ACC112 (cell line): Measurements from ENCODE around the gene SUN5.
"Not testable (repeated sequence)": the region's sequence is repeated elsewhere in the genome, so short reads cannot be mapped to it uniquely, and the experiment has no call there.

Experiments
- H2AFZ ChIP-seq: fragments of 200-600 bp; sonication (generic); one replicate; pipeline ENCODE4 v1.6.0; 2017; ENCODE audit warnings: antibody characterized with exemption, low read length; ENCODE audit not compliant: unreplicated experiment
- H3K27ac ChIP-seq: fragments of 200-600 bp; sonication (generic); 2 replicates; pipeline ENCODE4 v1.5.1; 2014; ENCODE audit warnings: low read depth, mild to moderate bottlenecking, antibody characterized with exemption, low read length, moderate library complexity
- H3K27me3 ChIP-seq: fragments of 200-600 bp; sonication (generic); 2 replicates; pipeline ENCODE4 v1.6.1; 2014; ENCODE audit warnings: mild to moderate bottlenecking, antibody characterized with exemption, low read length, moderate library complexity, mixed read lengths; ENCODE audit not compliant: insufficient read depth
- H3K36me3 ChIP-seq: fragments of 200-600 bp; sonication (generic); 2 replicates; pipeline ENCODE4 v1.6.1; 2016; ENCODE audit warnings: mild to moderate bottlenecking, antibody characterized with exemption, low read length, moderate library complexity, mixed read lengths; ENCODE audit not compliant: insufficient read depth
- H3K4me1 ChIP-seq: fragments of 200-600 bp; sonication (generic); one replicate; pipeline ENCODE4 v1.6.1; 2016; ENCODE audit warnings: low read length, mixed read lengths; ENCODE audit not compliant: insufficient read depth, unreplicated experiment, control insufficient read depth
- H3K4me3 ChIP-seq: fragments of 200-600 bp; sonication (generic); 2 replicates; pipeline ENCODE4 v1.5.1; 2014; ENCODE audit warnings: mild to moderate bottlenecking, low read depth, low read length
- H3K79me2 ChIP-seq: fragments of 200-600 bp; sonication (generic); one replicate; pipeline ENCODE4 v1.6.0; 2016; ENCODE audit warnings: low read length; ENCODE audit not compliant: control insufficient read depth, unreplicated experiment, insufficient read depth

Gene SUN5

GRCh38 chr20:32980990-32981389, 23.2 kb downstream of the SUN5 start:
- H3K27ac ChIP-seq: no peak overlapping the region
- no peak overlapping the region for H3K4me3 ChIP-seq
- H3K36me3 ChIP-seq: no peaks in the 10 kb centered on the region
- peaks cover 30% of the 10 kb centered on the region; the same call in 1 of the 2 replicates for H3K27me3 ChIP-seq
- H3K4me1 ChIP-seq: no peaks in the 10 kb centered on the region
- no peaks in the 10 kb centered on the region for H3K79me2 ChIP-seq
- no peak overlapping the region for H2AFZ ChIP-seq

- no peak overlapping the region for H3K4me3 ChIP-seq
- no peaks in the 10 kb centered on the region for H3K36me3 ChIP-seq
- no peak overlapping the region for H2AFZ ChIP-seq
- no peak overlapping the region for H3K27ac ChIP-seq
- H3K4me1 ChIP-seq: no peaks in the 10 kb centered on the region
- H3K27me3 ChIP-seq: peaks cover 30% of the 10 kb centered on the region; the same call in 1 of the 2 replicates
- H3K79me2 ChIP-seq: no peaks in the 10 kb centered on the region
Observed at GRCh38 chr20:32980131-32980941, 23.9 kb downstream of the SUN5 start.

- Histone ChIP-seq H3K79me2 (no peaks in the 10 kb centered on the region), H3K27me3 (peaks cover 30% of the 10 kb centered on the region; the same call in 1 of the 2 replicates), H3K27ac (no peak overlapping the region), H2AFZ (no peak overlapping the region), H3K4me3 (no peak overlapping the region), H3K36me3 (no peaks in the 10 kb centered on the region), H3K4me1 (no peaks in the 10 kb centered on the region)
Observed at GRCh38 chr20:32979201-32979998, 24.8 kb downstream of the SUN5 start.

GRCh38 chr20:32978009-32978335, 26.3 kb downstream of the SUN5 start:
- H3K36me3 ChIP-seq: no peaks in the 10 kb centered on the region
- no peaks in the 10 kb centered on the region for H3K4me1 ChIP-seq
- no peak overlapping the region for H2AFZ ChIP-seq
- peaks cover 30% of the 10 kb centered on the region; the same call in 1 of the 2 replicates for H3K27me3 ChIP-seq
- no peaks in the 10 kb centered on the region for H3K79me2 ChIP-seq
- H3K27ac ChIP-seq: no peak overlapping the region
- H3K4me3 ChIP-seq: no peak overlapping the region

- no peaks in the 10 kb centered on the region for H3K79me2 ChIP-seq
- H2AFZ ChIP-seq: no peak overlapping the region
- no peak overlapping the region for H3K27ac ChIP-seq
- peaks cover 30% of the 10 kb centered on the region; the same call in 1 of the 2 replicates for H3K27me3 ChIP-seq
- no peaks in the 10 kb centered on the region for H3K4me1 ChIP-seq
- H3K4me3 ChIP-seq: no peak overlapping the region
- H3K36me3 ChIP-seq: no peaks in the 10 kb centered on the region
Observed at GRCh38 chr20:32977281-32978008, 26.8 kb downstream of the SUN5 start.

GRCh38 chr20:32976746-32977145, 27.5 kb downstream of the SUN5 start:
- H3K36me3 ChIP-seq: no peaks in the 10 kb centered on the region
- H2AFZ ChIP-seq: no peak overlapping the region
- no peak overlapping the region for H3K4me3 ChIP-seq
- peaks cover 30% of the 10 kb centered on the region; the same call in 1 of the 2 replicates for H3K27me3 ChIP-seq
- H3K79me2 ChIP-seq: no peaks in the 10 kb centered on the region
- no peak overlapping the region for H3K27ac ChIP-seq
- no peaks in the 10 kb centered on the region for H3K4me1 ChIP-seq

- H3K79me2 ChIP-seq: no peaks in the 10 kb centered on the region
- H3K4me3 ChIP-seq: no peak overlapping the region
- H3K27me3 ChIP-seq: peaks cover 25% of the 10 kb centered on the region; the same call in 1 of the 2 replicates
- no peak overlapping the region for H2AFZ ChIP-seq
- H3K4me1 ChIP-seq: no peaks in the 10 kb centered on the region
- no peak overlapping the region for H3K27ac ChIP-seq
- no peaks in the 10 kb centered on the region for H3K36me3 ChIP-seq
Observed at GRCh38 chr20:32975698-32976674, 28.2 kb downstream of the SUN5 start.

GRCh38 chr20:32975121-32975520, 29.1 kb downstream of the SUN5 start:
- not testable (repeated sequence) for H3K4me3 ChIP-seq, H3K79me2 ChIP-seq, H3K4me1 ChIP-seq, H2AFZ ChIP-seq, H3K27ac ChIP-seq, H3K36me3 ChIP-seq
- H3K27me3 ChIP-seq: peaks cover 21% of the 10 kb centered on the region; the same call in 1 of the 2 replicates

- not testable (repeated sequence) for H3K79me2 ChIP-seq, H3K36me3 ChIP-seq, H2AFZ ChIP-seq, H3K4me3 ChIP-seq, H3K4me1 ChIP-seq, H3K27ac ChIP-seq
- H3K27me3 ChIP-seq: peaks cover 18% of the 10 kb centered on the region; the same call in 1 of the 2 replicates
Observed at GRCh38 chr20:32974204-32975064, 29.8 kb downstream of the SUN5 start.
